SK-N-MC (cell line): Measurements from ENCODE around the gene NR4A2.

Source experiments
- DNase-seq: peaks from one replicate; pipeline ENCODE4 v3.0.0-alpha.2; 2011; ENCODE audit warnings: low read depth, low spot score
- H3K27ac ChIP-seq: fragments of 200-600 bp; sonication (generic); 2 replicates; pipeline ENCODE4 v1.5.1; 2016; ENCODE audit warnings: mixed run types
- H3K36me3 ChIP-seq: fragments of 200-600 bp; sonication (generic); 2 replicates; pipeline ENCODE4 v1.6.1; 2017; ENCODE audit warnings: antibody characterized with exemption, low read length, mixed read lengths; ENCODE audit not compliant: insufficient read depth
- H3K4me3 ChIP-seq: fragments of 200-600 bp; sonication (generic); 2 replicates; pipeline ENCODE4 v1.5.1; 2016
- H3K9ac ChIP-seq: fragments of 200-600 bp; sonication (generic); 2 replicates; pipeline ENCODE4 v1.8.0; 2017; ENCODE audit warnings: mixed run types, mixed read lengths; ENCODE audit not compliant: insufficient read length
- H3K9me3 ChIP-seq: fragments of 200-600 bp; sonication (generic); 2 replicates; pipeline ENCODE4 v1.6.1; 2017; ENCODE audit warnings: low read depth, mild to moderate bottlenecking, antibody characterized with exemption, low read length, moderate library complexity, mixed read lengths
- EZH2 ChIP-seq: fragments of 200-600 bp; sonication (generic); IDR thresholded peaks from one replicate; pipeline ENCODE4 v1.6.1; 2017; ENCODE audit warnings: antibody characterized with exemption
- FOXP2 ChIP-seq: optimal IDR thresholded peaks from 2 replicates; pipeline ENCODE3; 2011; ENCODE audit warnings: mild to moderate bottlenecking, moderate library complexity; ENCODE audit not compliant: insufficient read depth; ENCODE audit errors: extremely low read length, control extremely low read depth
- POLR2AphosphoS5 ChIP-seq: IDR thresholded peaks from 2 replicates; pipeline ENCODE4 v1.6.1; 2012; ENCODE audit warnings: mild to moderate bottlenecking, low read depth, low read length, borderline replicate concordance

NR4A2 gene

GRCh38 chr2:156350374-156351142 is 18.0 kb upstream of the NR4A2 start:
- no peaks in the 10 kb centered on the region for H3K36me3 ChIP-seq
- H3K4me3 ChIP-seq = no peak overlapping the region
- DNase-seq = no peak
- no peaks in the 10 kb centered on the region for H3K9me3 ChIP-seq
- no peak overlapping the region for H3K27ac ChIP-seq
- no peak overlapping the region for H3K9ac ChIP-seq
- TF ChIP-seq FOXP2 (no peak), POLR2AphosphoS5 (no peak), EZH2 (no peak)

GRCh38 chr2:156349605-156350004 is 17.1 kb upstream of the NR4A2 start:
- no peaks in the 10 kb centered on the region for H3K9me3 ChIP-seq
- DNase-seq = no peak
- no peak overlapping the region for H3K27ac ChIP-seq
- TF ChIP-seq POLR2AphosphoS5 = no peak
- TF ChIP-seq FOXP2 = no peak
- no peak for TF ChIP-seq EZH2
- no peak overlapping the region for H3K9ac ChIP-seq
- H3K4me3 ChIP-seq = no peak overlapping the region
- H3K36me3 ChIP-seq = no peaks in the 10 kb centered on the region

- Histone ChIP-seq H3K36me3 (no peaks in the 10 kb centered on the region), H3K9me3 (no peaks in the 10 kb centered on the region), H3K27ac (no peak overlapping the region), H3K4me3 (no peak overlapping the region), H3K9ac (no peak overlapping the region)
- no peak for TF ChIP-seq EZH2
- no peak for TF ChIP-seq FOXP2
- no peak for TF ChIP-seq POLR2AphosphoS5
- DNase-seq = no peak
These were observed 16.6 kb upstream of the NR4A2 start for GRCh38 chr2:156349161-156349560.

GRCh38 chr2:156347431-156347830 is 14.9 kb upstream of the NR4A2 start:
- Histone ChIP-seq H3K9me3 (no peaks in the 10 kb centered on the region), H3K4me3 (no peak overlapping the region), H3K27ac (no peak overlapping the region), H3K36me3 (no peaks in the 10 kb centered on the region), H3K9ac (no peak overlapping the region)
- TF ChIP-seq FOXP2 (no peak), EZH2 (no peak), POLR2AphosphoS5 (no peak)
- DNase-seq = no peak

- DNase-seq = no peak
- no peak overlapping the region for H3K27ac ChIP-seq
- H3K9ac ChIP-seq = no peak overlapping the region
- TF ChIP-seq POLR2AphosphoS5 (no peak), EZH2 (no peak), FOXP2 (no peak)
- H3K9me3 ChIP-seq = no peaks in the 10 kb centered on the region
- no peak overlapping the region for H3K4me3 ChIP-seq
- no peaks in the 10 kb centered on the region for H3K36me3 ChIP-seq
These were observed 14.2 kb upstream of the NR4A2 start for GRCh38 chr2:156346731-156347130.

GRCh38 chr2:156345582-156345981 is 13.1 kb upstream of the NR4A2 start:
- Histone ChIP-seq H3K9ac (peak overlapping the region; percentile 3), H3K36me3 (no peaks in the 10 kb centered on the region), H3K4me3 (no peak overlapping the region), H3K9me3 (no peaks in the 10 kb centered on the region), H3K27ac (no peak overlapping the region)
- TF ChIP-seq EZH2 (no peak), FOXP2 (no peak), POLR2AphosphoS5 (no peak)
- DNase-seq = no peak

- no peaks in the 10 kb centered on the region for H3K36me3 ChIP-seq
- DNase-seq = no peak
- H3K27ac ChIP-seq = peak overlapping the region; percentile 73
- H3K9me3 ChIP-seq = no peaks in the 10 kb centered on the region
- H3K4me3 ChIP-seq = no peak overlapping the region; the same call in 1 of the 2 replicates
- TF ChIP-seq EZH2 (no peak), FOXP2 (no peak), POLR2AphosphoS5 (no peak)
- H3K9ac ChIP-seq = no peak overlapping the region
These were observed 11.4 kb upstream of the NR4A2 start for GRCh38 chr2:156343940-156344301.

GRCh38 chr2:156343096-156343939 is 10.8 kb upstream of the NR4A2 start:
- H3K27ac ChIP-seq = peak overlapping the region; percentile 73

More at GRCh38 chr2:156343096-156343939, 10.8 kb upstream of the NR4A2 start:
- Histone ChIP-seq H3K36me3 (no peaks in the 10 kb centered on the region), H3K9me3 (no peaks in the 10 kb centered on the region), H3K9ac (peak overlapping the region; percentile 71), H3K4me3 (peak overlapping the region; percentile 74)
- no peak for DNase-seq
- TF ChIP-seq POLR2AphosphoS5 (no peak), EZH2 (no peak), FOXP2 (no peak)
